ENCODE measurements around the gene GALNT2.

GALNT2 gene

GRCh38 chr1:230314142-230314470 lies 247.1 kb downstream of the GALNT2 start:
- DNase-seq = no peak

- DNase-seq = no peak
Measured at GRCh38 chr1:230315099-230315498, 248.1 kb downstream of the GALNT2 start.

DNA sequence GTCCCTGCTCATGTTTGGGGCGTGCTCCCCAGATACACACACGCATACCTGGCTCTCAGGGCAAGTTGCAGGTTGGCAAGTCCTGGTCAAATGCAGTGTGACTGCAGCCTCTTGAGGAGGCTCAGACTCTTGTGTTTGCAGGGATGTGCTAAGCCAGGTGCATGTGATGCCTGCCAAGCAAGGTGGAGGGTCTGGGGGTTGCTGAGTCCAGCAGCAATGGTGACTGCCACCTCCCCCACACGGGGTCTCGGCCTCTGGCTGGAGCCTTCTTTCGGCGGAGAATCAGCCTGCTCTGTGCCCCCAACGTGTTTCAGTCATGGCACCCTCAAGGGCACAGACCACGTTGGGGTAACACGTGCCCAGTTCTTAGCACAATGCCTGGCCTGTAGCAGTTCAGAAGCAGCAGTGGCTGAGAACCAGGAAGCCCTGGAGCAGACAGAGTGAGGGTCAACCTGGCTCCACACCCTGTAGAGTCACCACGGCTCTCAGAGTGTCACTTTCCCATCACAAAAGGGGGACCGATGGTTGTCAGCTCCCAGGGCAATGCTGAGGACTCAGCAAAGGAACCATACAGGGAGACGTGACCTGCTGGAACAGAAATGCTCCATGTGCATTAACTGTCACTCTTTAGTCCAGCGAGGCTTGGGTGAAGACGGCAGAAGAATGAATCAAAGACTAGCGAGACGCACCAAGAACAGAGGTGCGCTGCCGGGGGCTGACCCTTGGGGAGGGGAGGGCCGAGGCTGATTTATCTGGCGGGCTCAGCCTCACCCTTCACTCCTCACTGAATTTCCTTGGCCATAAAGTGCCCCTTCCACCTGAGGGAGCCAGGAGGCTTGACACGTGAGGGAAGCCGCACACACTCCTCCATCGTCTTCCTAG lies 250.1 kb downstream of the GALNT2 start:
- DNase-seq = no peak

DNA sequence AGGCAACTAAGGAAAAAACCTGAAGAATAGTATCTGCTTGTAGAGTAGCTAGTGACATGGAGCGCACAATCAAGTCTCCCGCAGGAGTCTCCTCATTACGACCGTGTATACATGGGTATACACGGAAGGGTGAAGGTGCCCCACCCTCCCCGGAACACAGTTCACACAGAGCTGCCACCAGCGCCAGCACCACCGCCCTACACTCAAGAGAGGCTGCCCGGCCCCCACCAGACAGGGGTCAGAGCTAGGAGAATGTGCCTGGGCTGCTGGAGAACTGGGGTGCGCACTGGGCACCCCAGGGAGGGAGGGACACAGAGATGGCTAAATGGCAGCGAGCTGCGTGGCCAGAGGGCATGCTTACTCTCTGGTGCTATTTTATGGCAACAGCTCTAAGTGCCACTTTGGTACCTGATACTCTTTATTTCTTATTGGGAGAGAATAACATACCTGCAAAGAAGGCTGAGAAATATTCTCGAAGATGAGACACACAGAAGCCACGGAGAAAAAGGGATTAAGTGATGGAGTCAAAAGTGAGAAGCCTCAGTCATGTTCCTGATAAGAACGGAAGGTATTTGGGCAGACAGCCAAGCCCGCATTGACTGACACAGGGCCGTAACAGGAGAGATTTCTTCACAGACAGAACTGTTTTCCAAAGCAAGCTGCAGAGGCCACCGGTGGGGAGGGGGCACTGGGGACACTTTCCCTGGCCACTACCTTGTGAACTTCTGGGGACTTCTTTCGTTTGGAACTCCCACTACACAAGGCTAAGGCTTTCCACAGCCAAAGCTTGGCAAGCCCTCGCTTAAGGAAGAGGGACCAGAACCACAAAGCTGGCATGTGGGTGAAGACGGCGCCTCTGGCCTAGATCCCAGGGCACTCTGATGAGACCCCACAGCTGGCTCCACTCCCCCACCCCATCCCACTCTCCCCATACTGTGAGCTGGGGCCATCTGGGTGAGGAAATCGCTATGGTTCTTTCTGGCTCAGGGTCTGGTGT lies 251.1 kb downstream of the GALNT2 start:
- DNase-seq = no peak

GRCh38 chr1:230319014-230319747 lies 252.1 kb downstream of the GALNT2 start:
- DNase-seq = no peak

GRCh38 chr1:230320804-230321203 lies 253.8 kb downstream of the GALNT2 start:
- DNase-seq = no peak

- no peak for DNase-seq
Measured at GRCh38 chr1:230321341-230321740, 254.3 kb downstream of the GALNT2 start.

DNA sequence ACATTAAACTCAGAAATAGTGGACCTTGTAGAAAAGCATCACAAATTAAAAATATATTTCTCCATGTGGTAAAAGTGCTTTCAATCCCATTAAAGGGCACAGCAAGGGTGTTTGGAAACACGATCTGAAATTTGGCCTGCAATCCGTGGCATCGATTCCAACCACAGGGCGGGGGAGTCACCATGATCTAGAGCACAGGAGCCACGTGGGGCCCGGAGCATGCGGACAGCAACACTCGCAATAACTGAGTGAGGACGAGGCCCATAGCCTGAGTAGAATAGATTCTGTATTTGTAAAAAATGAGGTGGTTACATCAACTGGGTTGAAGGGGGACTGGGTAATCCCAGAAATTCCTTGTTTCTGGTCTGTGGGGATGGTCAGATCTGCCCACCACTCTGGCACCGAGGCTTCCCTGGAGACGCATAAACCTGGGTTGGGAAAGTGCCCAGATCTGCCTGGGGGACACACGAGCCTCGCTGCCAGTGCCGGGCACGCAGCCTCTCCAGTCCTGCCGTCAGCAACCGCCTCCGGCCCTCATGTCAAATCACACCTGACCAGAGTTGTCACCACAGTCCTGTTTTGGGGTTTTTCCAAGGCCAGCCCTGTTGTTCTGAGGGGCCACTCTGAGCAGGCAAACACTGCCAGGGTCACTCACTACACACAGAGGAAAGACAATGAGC lies 254.8 kb downstream of the GALNT2 start:
- no peak for DNase-seq

GRCh38 chr1:230322421-230322756 lies 255.4 kb downstream of the GALNT2 start:
- no peak for DNase-seq

GRCh38 chr1:230322967-230323547 lies 256.0 kb downstream of the GALNT2 start:
- DNase-seq = no peak

- DNase-seq = no peak
Measured at GRCh38 chr1:230323686-230324085, 256.6 kb downstream of the GALNT2 start.

GRCh38 chr1:230326971-230327891 lies 260.2 kb downstream of the GALNT2 start:
- no peak for DNase-seq

DNA sequence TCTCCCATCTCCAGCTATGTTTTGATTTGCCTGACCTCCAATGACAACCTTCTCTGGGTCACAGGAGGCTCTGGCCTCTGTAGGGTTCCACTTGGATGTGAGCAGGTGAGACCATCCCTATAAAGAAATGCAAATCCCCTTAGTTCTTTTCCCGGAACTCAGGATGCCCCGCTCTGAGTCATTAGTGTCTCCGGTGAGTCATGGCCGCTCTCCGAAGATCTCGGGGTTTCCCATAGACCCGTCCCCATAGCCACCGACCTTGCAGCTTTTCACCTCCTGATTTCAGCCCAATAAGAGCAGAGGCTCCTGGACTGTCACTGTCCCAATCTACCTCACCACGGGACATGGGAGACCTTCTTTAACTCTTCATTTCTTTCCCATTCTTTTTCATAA lies 260.9 kb downstream of the GALNT2 start:
- DNase-seq = no peak

GRCh38 chr1:230328342-230329015 lies 261.4 kb downstream of the GALNT2 start:
- DNase-seq = no peak

GRCh38 chr1:230330157-230330556 lies 263.1 kb downstream of the GALNT2 start:
- no peak for DNase-seq
